Gastroesophageal sphincter (tissue), 4 donors: Measurements from ENCODE around the gene TENT5A. TPM values are rescaled to one million over a fixed set of nuclear protein-coding genes. Genes with fewer than 3 reads are reported as not detected.
A peak's percentile ranks its signal among the peaks of the same experiment; 100 is the strongest.

Experiments
- ATAC-seq: fragments of 150-250 bp; one replicate; pipeline ENCODE4 v1.9.1; 2016; ENCODE audit warnings: mild to moderate bottlenecking, moderate library complexity
- H3K27ac ChIP-seq, 4 donors: fragments of 200-600 bp; sonication (generic) in 3 of 4; 1 replicate in 3 of 4; 2 replicates in 1 of 4; pipeline ENCODE4 v1.5.1; 2016 to 2019
- H3K27me3 ChIP-seq: fragments of 200-600 bp; sonication (generic); one replicate; pipeline ENCODE4 v1.5.1; 2019
- H3K36me3 ChIP-seq, 2 donors: fragments of 200-600 bp; sonication (generic); one replicate each; pipeline ENCODE4 v1.5.1; 2019; ENCODE audit warnings: control low read depth in 1 of 2
- H3K4me1 ChIP-seq, 3 donors: fragments of 200-600 bp; sonication (generic); 1 replicate in 2 of 3; 2 replicates in 1 of 3; pipeline ENCODE4 v1.5.1; 2016 to 2019; ENCODE audit warnings: control low read depth in 2 of 3
- H3K4me3 ChIP-seq, 2 donors: fragments of 200-600 bp; sonication (generic); one replicate each; pipeline ENCODE4 v1.5.1; 2019; ENCODE audit warnings: mild to moderate bottlenecking in 1 of 2, moderate library complexity in 1 of 2
- H3K9me3 ChIP-seq, 3 donors: fragments of 200-600 bp; sonication (generic); one replicate each; pipeline ENCODE4 v1.5.1; 2017 to 2019; ENCODE audit warnings: control low read depth in 2 of 3
- EP300 ChIP-seq: sonication (generic); formaldehyde crosslinking; IDR thresholded peaks from one replicate; pipeline ENCODE4 v1.6.1; 2017; ENCODE audit warnings: antibody characterized with exemption, mild to moderate bottlenecking
- POLR2A ChIP-seq, 2 donors: fragments of 450-650 bp; IDR thresholded peaks; one replicate each; pipeline ENCODE4 v1.6.1; 2017; ENCODE audit warnings: antibody characterized with exemption in 2 of 2, mild to moderate bottlenecking in 2 of 2, moderate library complexity in 1 of 2
- POLR2AphosphoS5 ChIP-seq: sonication (generic); formaldehyde crosslinking; IDR thresholded peaks from one replicate; pipeline ENCODE4 v1.6.1; 2017; ENCODE audit warnings: antibody characterized with exemption
- WGBS, 2 donors: methylation state at CpG; one replicate each; pipeline ENCODE4 v1.1.5; 2018; ENCODE audit warnings: low coverage in 1 of 2; 5-methylcytosine and 5-hydroxymethylcytosine counted together
- total RNA-seq, 4 donors: library from RNA; depleted of rRNA; stranded (reverse); fragments of >200 nt; gene quantifications; one replicate each; pipeline ENCODE4 v1.1.0, GENCODE V29; 2016
- TF ChIP-seq, protein P1 (sequence below), 4 experiments: fragments of 200-600 bp in 2 of 4; fragments of 450-650 bp in 2 of 4; sonication (generic) in 1 of 4; IDR thresholded peaks; one replicate each; pipeline ENCODE4 v1.5.1; 2017 to 2019; ENCODE audit warnings: antibody characterized with exemption in 4 of 4, mild to moderate bottlenecking in 2 of 4, moderate library complexity in 2 of 4

Gene TENT5A
- 10 to 100 TPM in 3 of 4 donors, 1 to 10 TPM in 1; 8.4 to 35.8 (median 14.3) TPM for total RNA-seq

DNA sequence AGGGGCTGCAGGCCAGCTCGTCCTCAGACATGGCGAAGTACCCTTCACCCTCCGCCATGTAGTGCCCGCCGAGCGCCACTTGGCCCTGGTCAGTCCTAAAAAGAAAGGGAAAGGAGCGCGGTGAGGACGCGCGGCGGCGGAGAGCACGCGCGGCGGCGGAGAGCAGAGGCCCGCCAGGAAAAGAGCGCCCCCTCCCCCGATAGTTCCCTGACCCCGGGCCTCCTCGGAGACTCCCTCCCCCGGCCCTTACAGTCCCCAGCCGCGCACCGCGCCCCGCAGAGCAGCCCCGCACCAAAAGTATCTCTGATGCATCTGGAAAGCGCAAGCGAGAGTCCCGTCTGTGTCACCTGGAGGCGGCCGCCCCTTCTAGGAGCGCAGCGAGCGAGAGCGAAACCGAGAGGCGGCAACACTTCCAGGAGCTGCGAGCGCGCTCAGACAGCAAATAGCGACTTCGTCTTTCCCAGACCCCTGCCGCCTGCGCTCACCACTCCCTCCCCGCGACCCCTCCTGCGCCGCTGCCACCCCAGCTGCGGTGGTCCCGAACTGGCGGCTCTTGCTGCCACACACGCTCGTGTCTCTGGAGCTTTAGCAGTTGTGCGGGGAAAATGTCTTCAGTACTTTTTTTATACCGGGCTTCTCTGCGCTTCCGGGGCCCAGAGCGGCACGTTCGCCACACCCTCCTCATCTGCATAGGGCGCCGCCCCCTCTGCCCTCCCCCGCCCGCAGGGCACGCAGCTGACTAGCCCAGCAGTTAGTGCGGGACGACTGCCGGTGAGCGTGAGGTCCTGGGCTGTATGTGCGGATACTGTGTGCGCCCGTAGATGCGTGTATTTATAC, at the start of gene TENT5A:
TENT5A (minus strand) TSS at position 598 of the 837 bp plus-strand sequence; CDS start at position 58, 540 bp downstream.
- H3K4me3 ChIP-seq = peak within 1 kb of the TSS; percentile 78 to 87
- peaks cover under 1 to 51% (median 9%) of the 10 kb centered on the region in 3 donors for H3K4me1 ChIP-seq
- no peaks in the 10 kb centered on the region for H3K9me3 ChIP-seq
- H3K27ac ChIP-seq = peak within 1 kb of the TSS; percentile 78 to 96 (median 95)
- no peaks in the 10 kb centered on the region for H3K27me3 ChIP-seq
- TF ChIP-seq EP300 (no peak), POLR2AphosphoS5 (peak; percentile 93), POLR2A (IDR thresholded peaks at IDR 0.05) (peak; percentile 88)
- TF ChIP-seq, protein P1, sequence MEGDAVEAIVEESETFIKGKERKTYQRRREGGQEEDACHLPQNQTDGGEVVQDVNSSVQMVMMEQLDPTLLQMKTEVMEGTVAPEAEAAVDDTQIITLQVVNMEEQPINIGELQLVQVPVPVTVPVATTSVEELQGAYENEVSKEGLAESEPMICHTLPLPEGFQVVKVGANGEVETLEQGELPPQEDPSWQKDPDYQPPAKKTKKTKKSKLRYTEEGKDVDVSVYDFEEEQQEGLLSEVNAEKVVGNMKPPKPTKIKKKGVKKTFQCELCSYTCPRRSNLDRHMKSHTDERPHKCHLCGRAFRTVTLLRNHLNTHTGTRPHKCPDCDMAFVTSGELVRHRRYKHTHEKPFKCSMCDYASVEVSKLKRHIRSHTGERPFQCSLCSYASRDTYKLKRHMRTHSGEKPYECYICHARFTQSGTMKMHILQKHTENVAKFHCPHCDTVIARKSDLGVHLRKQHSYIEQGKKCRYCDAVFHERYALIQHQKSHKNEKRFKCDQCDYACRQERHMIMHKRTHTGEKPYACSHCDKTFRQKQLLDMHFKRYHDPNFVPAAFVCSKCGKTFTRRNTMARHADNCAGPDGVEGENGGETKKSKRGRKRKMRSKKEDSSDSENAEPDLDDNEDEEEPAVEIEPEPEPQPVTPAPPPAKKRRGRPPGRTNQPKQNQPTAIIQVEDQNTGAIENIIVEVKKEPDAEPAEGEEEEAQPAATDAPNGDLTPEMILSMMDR (IDR thresholded peaks at IDR 0.05) = peak in 2 of 4 experiments; percentile 15 to 30
- 0 to 2% methylated on average over 10 to 34 of the region's 77 CpGs for WGBS, 2 donors
- ATAC-seq = peak; percentile 85
- no peaks in the 10 kb centered on the region for H3K36me3 ChIP-seq

DNA sequence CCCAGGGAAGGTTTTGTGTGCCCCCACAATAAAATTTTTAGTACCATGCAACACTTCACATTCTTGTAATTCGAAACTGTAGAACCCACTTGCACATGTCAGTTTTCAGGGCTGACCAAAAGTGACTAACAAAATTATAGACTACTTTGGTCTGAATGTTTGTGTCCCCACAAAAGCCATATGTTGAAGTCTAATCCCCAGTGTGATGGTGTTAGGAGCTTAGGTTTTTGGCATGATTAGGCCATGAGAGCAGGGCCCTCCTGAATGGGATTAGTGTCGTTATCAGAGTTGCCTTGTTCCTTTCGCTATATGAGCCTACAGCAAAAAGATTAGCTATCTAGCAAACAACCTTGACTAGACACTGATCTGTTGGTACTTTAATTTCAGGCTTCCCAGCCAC, 49.0 kb upstream of the TENT5A start:
- WGBS, 2 donors = 80 to 100% methylated on average over 3 of the region's 3 CpGs
- no peaks in the 10 kb centered on the region for H3K27me3 ChIP-seq
- H3K4me3 ChIP-seq = no peak overlapping the region
- H3K4me1 ChIP-seq = no peaks in the 10 kb centered on the region
- H3K27ac ChIP-seq = no peak overlapping the region
- ATAC-seq = no peak
- H3K9me3 ChIP-seq = no peaks in the 10 kb centered on the region
- TF ChIP-seq POLR2AphosphoS5 (no peak), EP300 (no peak), POLR2A (IDR thresholded peaks at IDR 0.05) (no peak)
- TF ChIP-seq, protein P1 (IDR thresholded peaks at IDR 0.05) = no peak
- no peaks in the 10 kb centered on the region for H3K36me3 ChIP-seq

DNA sequence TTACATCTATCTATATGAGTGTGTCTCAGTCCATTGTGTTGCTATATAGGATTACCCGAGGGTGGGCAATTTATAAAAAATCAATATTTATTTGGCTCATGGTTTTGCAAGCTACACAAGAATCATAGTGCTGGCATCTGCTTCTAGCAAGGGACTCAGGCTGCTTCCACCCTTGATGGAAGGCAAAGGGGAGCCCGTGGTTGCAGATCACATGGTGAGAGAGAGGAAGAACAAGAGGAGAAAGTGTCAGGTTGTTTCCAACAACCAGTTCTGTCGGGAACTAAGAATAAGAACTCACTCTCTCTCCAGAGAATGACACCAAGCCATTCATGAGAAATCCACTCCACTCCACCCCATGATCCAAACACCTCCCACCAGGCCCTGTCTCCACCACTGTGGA, 48.2 kb upstream of the TENT5A start:
- 88% methylated on average over 2 to 3 of the region's 3 CpGs for WGBS, 2 donors
- Histone ChIP-seq H3K9me3 (no peaks in the 10 kb centered on the region), H3K4me3 (no peak overlapping the region), H3K36me3 (no peaks in the 10 kb centered on the region), H3K4me1 (no peaks in the 10 kb centered on the region), H3K27ac (no peak overlapping the region), H3K27me3 (no peaks in the 10 kb centered on the region)
- TF ChIP-seq EP300 = no peak
- TF ChIP-seq, protein P1 (IDR thresholded peaks at IDR 0.05) = no peak
- TF ChIP-seq POLR2AphosphoS5 = no peak
- no peak for TF ChIP-seq POLR2A (IDR thresholded peaks at IDR 0.05)
- no peak for ATAC-seq

DNA sequence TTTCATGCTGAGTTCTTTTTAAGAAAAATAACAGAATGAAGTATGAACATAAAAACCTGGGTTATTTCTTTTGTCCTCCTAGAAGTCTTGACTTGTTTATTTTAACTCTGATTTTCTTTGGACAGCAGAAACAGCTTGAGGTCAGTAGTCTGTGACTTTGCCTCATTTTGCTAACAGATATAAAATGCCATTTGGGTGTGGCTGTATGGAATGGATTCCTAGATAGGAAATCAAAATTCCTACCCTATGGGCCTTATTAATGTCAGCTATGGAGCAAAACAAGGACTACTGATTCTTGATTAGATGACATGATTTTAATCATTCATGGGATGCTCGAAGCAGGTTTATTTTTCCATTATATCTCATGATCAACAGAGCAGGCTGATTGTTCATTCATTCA, 46.8 kb upstream of the TENT5A start:
- no peaks in the 10 kb centered on the region for H3K36me3 ChIP-seq
- no peaks in the 10 kb centered on the region for H3K4me1 ChIP-seq
- no peaks in the 10 kb centered on the region for H3K27me3 ChIP-seq
- 64 to 71% methylated on average over 1 of the region's 1 CpG for WGBS, 2 donors
- TF ChIP-seq, protein P1 (IDR thresholded peaks at IDR 0.05) = no peak
- TF ChIP-seq POLR2AphosphoS5 = no peak
- TF ChIP-seq POLR2A (IDR thresholded peaks at IDR 0.05) = no peak
- no peak for TF ChIP-seq EP300
- no peak for ATAC-seq
- no peak overlapping the region for H3K4me3 ChIP-seq
- H3K9me3 ChIP-seq = no peaks in the 10 kb centered on the region
- no peak overlapping the region for H3K27ac ChIP-seq

DNA sequence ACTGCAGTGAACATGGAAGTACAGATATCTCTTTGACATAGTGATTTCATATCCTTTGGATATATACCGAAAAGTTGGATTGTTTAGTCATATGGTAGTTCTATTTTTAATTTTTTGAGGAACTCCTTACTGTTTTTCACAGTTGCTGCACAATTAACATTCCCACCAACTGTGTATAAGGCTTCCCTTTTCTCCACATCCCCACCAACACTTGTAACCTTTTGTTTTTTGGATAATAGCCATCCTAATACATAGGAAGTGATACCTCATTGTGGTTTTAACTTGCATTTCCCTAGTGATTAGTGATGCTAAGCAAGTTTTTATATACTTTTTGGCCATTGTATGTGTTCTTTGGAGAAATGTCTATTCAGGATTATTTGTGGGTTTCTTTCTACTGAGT, 45.1 kb upstream of the TENT5A start:
- Histone ChIP-seq H3K27ac (no peak overlapping the region), H3K4me3 (no peak overlapping the region), H3K9me3 (no peaks in the 10 kb centered on the region), H3K27me3 (no peaks in the 10 kb centered on the region), H3K36me3 (no peaks in the 10 kb centered on the region), H3K4me1 (no peaks in the 10 kb centered on the region)
- ATAC-seq = peak; percentile 53
- WGBS, 2 donors = 63 to 86% methylated on average over 1 of the region's 1 CpG
- TF ChIP-seq, protein P1 (IDR thresholded peaks at IDR 0.05) = no peak
- TF ChIP-seq POLR2AphosphoS5 (no peak), POLR2A (IDR thresholded peaks at IDR 0.05) (no peak), EP300 (no peak)
